HFFc6 (cell line): Measurements from ENCODE around the gene CCDC9. TPM values are rescaled to one million over a fixed set of nuclear protein-coding genes. Genes with fewer than 3 reads are reported as not detected.
A peak's percentile ranks its signal among the peaks of the same experiment; 100 is the strongest.

Source experiments
- DNase-seq: peaks from one replicate; pipeline ENCODE4 v3.0.0-alpha.2; 2018
- H3K27ac Mint-ChIP-seq: 2 replicates; pipeline ENCODE4 v1.8.0; 2020; ENCODE audit warnings: mild to moderate bottlenecking, mixed read lengths
- H3K27me3 Mint-ChIP-seq: 2 replicates; pipeline ENCODE4 v1.8.0; 2021; ENCODE audit warnings: mild to moderate bottlenecking, moderate library complexity, mixed read lengths; ENCODE audit not compliant: insufficient read depth
- H3K36me3 Mint-ChIP-seq: 2 replicates; pipeline ENCODE4 v1.8.0; 2021; ENCODE audit warnings: low read depth, mixed read lengths
- H3K4me1 Mint-ChIP-seq: 2 replicates; pipeline ENCODE4 v1.8.0; 2020; ENCODE audit warnings: low read depth, mixed read lengths
- H3K4me3 Mint-ChIP-seq: 2 replicates; pipeline ENCODE4 v1.8.0; 2020; ENCODE audit warnings: mild to moderate bottlenecking, moderate library complexity, mixed read lengths
- H3K9me3 Mint-ChIP-seq: 2 replicates; pipeline ENCODE4 v1.8.0; 2020; ENCODE audit warnings: mild to moderate bottlenecking, mixed read lengths
- CTCF ChIP-seq: fragments of 200-600 bp; sonication (generic); IDR thresholded peaks from 2 replicates; pipeline ENCODE4 v1.5.0; 2021; ENCODE audit warnings: antibody characterized with exemption, mild to moderate bottlenecking
- total RNA-seq, 6 experiments: library from RNA; stranded (reverse); fragmentation: NEBNext Ultra II Directional; extraction: Animal tissue kit (Norgen Biotek cat#: 25700); gene quantifications; 2 replicates in 1 of 6; 3 replicates in 5 of 6; pipeline ENCODE4 v1.2.3, GENCODE V29; 2021

The CCDC9 gene
- total RNA-seq, 6 experiments from 2014 or later = 20.6 to 30.6 (median 23.8) TPM

- Mint-ChIP-seq H3K27me3 (no peaks in the 10 kb centered on the region; the same call in 1 of the 2 replicates), H3K9me3 (no peaks in the 10 kb centered on the region), H3K27ac (peak overlapping the region; percentile 74), H3K36me3 (peaks cover 6% of the 10 kb centered on the region), H3K4me3 (peak overlapping the region; percentile 60), H3K4me1 (peaks cover 37% of the 10 kb centered on the region)
- no peak for TF ChIP-seq CTCF
- DNase-seq = peak; percentile 83
These were observed 2.9 kb upstream of the CCDC9 start for GRCh38 chr19:47253467-47253881.

GRCh38 chr19:47253970-47254369 lies 2.4 kb upstream of the CCDC9 start:
- no peak for TF ChIP-seq CTCF
- Mint-ChIP-seq H3K4me1 (peaks cover 42% of the 10 kb centered on the region), H3K36me3 (peaks cover 11% of the 10 kb centered on the region), H3K27ac (peak overlapping the region; percentile 74), H3K27me3 (no peaks in the 10 kb centered on the region; the same call in 1 of the 2 replicates), H3K9me3 (no peaks in the 10 kb centered on the region), H3K4me3 (peak overlapping the region; percentile 60)
- no peak for DNase-seq

GRCh38 chr19:47256693-47257410 lies 527 bp downstream of the CCDC9 start:
- no peak for TF ChIP-seq CTCF
- H3K9me3 Mint-ChIP-seq = no peaks in the 10 kb centered on the region
- peak overlapping the region; percentile 92 for H3K27ac Mint-ChIP-seq
- H3K36me3 Mint-ChIP-seq = peaks cover 31% of the 10 kb centered on the region
- peaks cover 53% of the 10 kb centered on the region for H3K4me1 Mint-ChIP-seq
- DNase-seq = peak; percentile 99
- H3K4me3 Mint-ChIP-seq = peak overlapping the region; percentile 92
- H3K27me3 Mint-ChIP-seq = no peaks in the 10 kb centered on the region; the same call in none of the 2 replicates

- Mint-ChIP-seq H3K4me3 (peak overlapping the region; percentile 92), H3K36me3 (peaks cover 35% of the 10 kb centered on the region), H3K27ac (peak overlapping the region; percentile 92), H3K9me3 (no peaks in the 10 kb centered on the region), H3K27me3 (no peaks in the 10 kb centered on the region; the same call in none of the 2 replicates), H3K4me1 (peaks cover 53% of the 10 kb centered on the region)
- TF ChIP-seq CTCF = no peak
- no peak for DNase-seq
These were observed 1.3 kb downstream of the CCDC9 start for GRCh38 chr19:47257411-47258169.

- H3K4me1 Mint-ChIP-seq = peaks cover 49% of the 10 kb centered on the region
- H3K36me3 Mint-ChIP-seq = peaks cover 36% of the 10 kb centered on the region
- no peak for TF ChIP-seq CTCF
- no peaks in the 10 kb centered on the region for H3K9me3 Mint-ChIP-seq
- peak overlapping the region; percentile 92 for H3K4me3 Mint-ChIP-seq
- H3K27ac Mint-ChIP-seq = peak overlapping the region; percentile 92
- no peaks in the 10 kb centered on the region; the same call in none of the 2 replicates for H3K27me3 Mint-ChIP-seq
- no peak for DNase-seq
These were observed 2.1 kb downstream of the CCDC9 start for GRCh38 chr19:47258434-47258833.
